Left lung (tissue), 10 donors: ENCODE results near the gene SPATS2. TPM values are rescaled to one million over a fixed set of nuclear protein-coding genes. Genes with fewer than 3 reads are reported as not detected.
A peak's percentile ranks its signal among the peaks of the same experiment; 100 is the strongest.

ENCODE experiments used
- ATAC-seq: fragments of 200-7000 bp; cut with Tn5 transposase; one replicate; pipeline ENCODE4 v1.9.1; 2020; ENCODE audit warnings: moderate library complexity
- DNase-seq, 4 donors: peaks; one replicate each; pipeline ENCODE4 v3.0.0-alpha.2; 2013 to 2020
- H3K27ac ChIP-seq, 2 donors: fragments of 200-600 bp; sonication (generic) in 1 of 2; one replicate each; pipeline versions ENCODE4 v1.5.0 to v1.8.0; 2020 to 2021
- H3K27me3 ChIP-seq, 2 donors: fragments of 200-600 bp; sonication (generic) in 1 of 2; one replicate each; pipeline versions ENCODE4 v1.5.0 to v1.8.0; 2020 to 2021
- H3K36me3 ChIP-seq, 2 donors: fragments of 200-600 bp; sonication (generic) in 1 of 2; one replicate each; pipeline versions ENCODE4 v1.5.0 to v1.8.0; 2020 to 2021
- H3K4me1 ChIP-seq, 2 donors: fragments of 200-600 bp; one replicate each; pipeline ENCODE4 v1.8.0; 2021
- H3K4me3 ChIP-seq, 2 donors: fragments of 200-600 bp; sonication (generic) in 1 of 2; one replicate each; pipeline versions ENCODE4 v1.5.0 to v1.8.0; 2020 to 2021; ENCODE audit warnings: mild to moderate bottlenecking in 1 of 2
- H3K9me3 ChIP-seq, 2 donors: fragments of 200-600 bp; sonication (generic) in 1 of 2; one replicate each; pipeline versions ENCODE4 v1.5.0 to v1.8.0; 2020 to 2021
- intact Hi-C, 2 donors: fragments of 100-400 bp; cut with DNase I; formaldehyde crosslinking; loops; one replicate each; pipeline versions ENCODE4 v1.11.2 to v1.14.2; 2022
- polyA plus RNA-seq, 6 donors: library from polyadenylated mRNA; unstranded; fragments of 120-200 nt; gene quantifications; one replicate each; pipeline ENCODE4 v1.2.1, GENCODE V29; 2013; ENCODE audit not compliant: insufficient read length in 6 of 6
- total RNA-seq, 2 donors: library from RNA; stranded (reverse); fragmentation: NEBNext Ultra II Directional; extraction: Animal tissue kit (Norgen Biotek cat#: 25700); gene quantifications; one replicate each; pipeline ENCODE4 v1.2.1, GENCODE V29; 2021
- TF ChIP-seq, protein P1 (sequence below), 2 donors: fragments of 200-600 bp; sonication (generic) in 1 of 2; IDR thresholded peaks; one replicate each; pipeline versions ENCODE4 v1.5.0 to v1.8.0; 2021; ENCODE audit warnings: antibody characterized with exemption in 2 of 2
- donor health status: DM: no; HTN: yes; CAD: no.
- donor health status: DM: no; HTN: no; CAD: no.

SPATS2 gene
- total and polyA plus RNA-seq, 8 donors: 14.6 to 77.0 (median 67.7) TPM

DNA sequence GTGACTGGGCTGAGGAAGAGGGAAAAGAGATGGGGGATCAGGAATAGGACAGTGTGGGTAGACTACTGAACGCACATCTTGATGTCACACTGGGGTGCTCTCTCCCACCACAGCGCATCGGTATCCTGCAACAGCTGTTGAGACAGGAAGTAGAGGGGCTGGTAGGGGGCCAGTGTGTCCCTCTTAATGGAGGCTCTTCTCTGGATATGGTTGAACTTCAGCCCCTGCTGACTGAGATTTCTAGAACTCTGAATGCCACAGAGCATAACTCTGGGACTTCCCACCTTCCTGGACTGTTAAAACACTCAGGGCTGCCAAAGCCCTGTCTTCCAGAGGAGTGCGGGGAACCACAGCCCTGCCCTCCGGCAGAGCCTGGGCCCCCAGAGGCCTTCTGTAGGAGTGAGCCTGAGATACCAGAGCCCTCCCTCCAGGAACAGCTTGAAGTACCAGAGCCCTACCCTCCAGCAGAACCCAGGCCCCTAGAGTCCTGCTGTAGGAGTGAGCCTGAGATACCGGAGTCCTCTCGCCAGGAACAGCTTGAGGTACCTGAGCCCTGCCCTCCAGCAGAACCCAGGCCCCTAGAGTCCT lies 37.1 kb upstream of the SPATS2 start:
- Histone ChIP-seq H3K4me3 (no peak overlapping the region), H3K27ac (no peak overlapping the region), H3K4me1 (peaks cover 7 to 15% of the 10 kb centered on the region in 2 donors), H3K36me3 (peaks cover 0 to 13% of the 10 kb centered on the region in 2 donors), H3K9me3 (no peaks in the 10 kb centered on the region), H3K27me3 (peaks cover 23 to 40% of the 10 kb centered on the region in 2 donors)
- ATAC-seq (no peak), DNase-seq (no peak)
- TF ChIP-seq, protein P1, sequence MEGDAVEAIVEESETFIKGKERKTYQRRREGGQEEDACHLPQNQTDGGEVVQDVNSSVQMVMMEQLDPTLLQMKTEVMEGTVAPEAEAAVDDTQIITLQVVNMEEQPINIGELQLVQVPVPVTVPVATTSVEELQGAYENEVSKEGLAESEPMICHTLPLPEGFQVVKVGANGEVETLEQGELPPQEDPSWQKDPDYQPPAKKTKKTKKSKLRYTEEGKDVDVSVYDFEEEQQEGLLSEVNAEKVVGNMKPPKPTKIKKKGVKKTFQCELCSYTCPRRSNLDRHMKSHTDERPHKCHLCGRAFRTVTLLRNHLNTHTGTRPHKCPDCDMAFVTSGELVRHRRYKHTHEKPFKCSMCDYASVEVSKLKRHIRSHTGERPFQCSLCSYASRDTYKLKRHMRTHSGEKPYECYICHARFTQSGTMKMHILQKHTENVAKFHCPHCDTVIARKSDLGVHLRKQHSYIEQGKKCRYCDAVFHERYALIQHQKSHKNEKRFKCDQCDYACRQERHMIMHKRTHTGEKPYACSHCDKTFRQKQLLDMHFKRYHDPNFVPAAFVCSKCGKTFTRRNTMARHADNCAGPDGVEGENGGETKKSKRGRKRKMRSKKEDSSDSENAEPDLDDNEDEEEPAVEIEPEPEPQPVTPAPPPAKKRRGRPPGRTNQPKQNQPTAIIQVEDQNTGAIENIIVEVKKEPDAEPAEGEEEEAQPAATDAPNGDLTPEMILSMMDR (IDR thresholded peaks at IDR 0.05): no peak
- intact Hi-C loops: no loop called here

DNA sequence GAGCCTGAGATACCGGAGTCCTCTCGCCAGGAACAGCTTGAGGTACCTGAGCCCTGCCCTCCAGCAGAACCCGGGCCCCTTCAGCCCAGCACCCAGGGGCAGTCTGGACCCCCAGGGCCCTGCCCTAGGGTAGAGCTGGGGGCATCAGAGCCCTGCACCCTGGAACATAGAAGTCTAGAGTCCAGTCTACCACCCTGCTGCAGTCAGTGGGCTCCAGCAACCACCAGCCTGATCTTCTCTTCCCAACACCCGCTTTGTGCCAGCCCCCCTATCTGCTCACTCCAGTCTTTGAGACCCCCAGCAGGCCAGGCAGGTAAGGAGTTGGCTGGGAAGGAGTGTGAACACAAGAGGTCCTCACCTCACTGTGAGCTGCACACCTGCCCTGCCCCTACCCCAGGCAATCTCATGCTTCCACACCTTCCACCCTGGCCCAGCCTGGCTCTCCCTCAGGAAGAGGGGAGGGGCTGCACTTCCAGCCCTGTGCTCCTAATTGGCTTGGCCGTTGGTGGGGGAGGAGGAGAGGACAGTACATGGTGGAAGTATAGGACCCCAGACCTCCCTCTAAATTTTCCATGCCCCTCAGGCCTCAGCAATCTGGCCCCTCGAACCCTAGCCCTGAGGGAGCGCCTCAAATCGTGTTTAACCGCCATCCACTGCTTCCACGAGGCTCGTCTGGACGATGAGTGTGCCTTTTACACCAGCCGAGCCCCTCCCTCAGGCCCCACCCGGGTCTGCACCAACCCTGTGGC lies 36.5 kb upstream of the SPATS2 start:
- intact Hi-C loops: no loop called here
- Histone ChIP-seq H3K9me3 (no peaks in the 10 kb centered on the region), H3K27me3 (peaks cover 29 to 47% of the 10 kb centered on the region in 2 donors), H3K4me1 (peaks cover 7 to 15% of the 10 kb centered on the region in 2 donors), H3K27ac (no peak overlapping the region), H3K4me3 (no peak overlapping the region), H3K36me3 (peaks cover 0 to 13% of the 10 kb centered on the region in 2 donors)
- ATAC-seq (no peak), DNase-seq (no peak)
- TF ChIP-seq, protein P1 (IDR thresholded peaks at IDR 0.05): no peak

DNA sequence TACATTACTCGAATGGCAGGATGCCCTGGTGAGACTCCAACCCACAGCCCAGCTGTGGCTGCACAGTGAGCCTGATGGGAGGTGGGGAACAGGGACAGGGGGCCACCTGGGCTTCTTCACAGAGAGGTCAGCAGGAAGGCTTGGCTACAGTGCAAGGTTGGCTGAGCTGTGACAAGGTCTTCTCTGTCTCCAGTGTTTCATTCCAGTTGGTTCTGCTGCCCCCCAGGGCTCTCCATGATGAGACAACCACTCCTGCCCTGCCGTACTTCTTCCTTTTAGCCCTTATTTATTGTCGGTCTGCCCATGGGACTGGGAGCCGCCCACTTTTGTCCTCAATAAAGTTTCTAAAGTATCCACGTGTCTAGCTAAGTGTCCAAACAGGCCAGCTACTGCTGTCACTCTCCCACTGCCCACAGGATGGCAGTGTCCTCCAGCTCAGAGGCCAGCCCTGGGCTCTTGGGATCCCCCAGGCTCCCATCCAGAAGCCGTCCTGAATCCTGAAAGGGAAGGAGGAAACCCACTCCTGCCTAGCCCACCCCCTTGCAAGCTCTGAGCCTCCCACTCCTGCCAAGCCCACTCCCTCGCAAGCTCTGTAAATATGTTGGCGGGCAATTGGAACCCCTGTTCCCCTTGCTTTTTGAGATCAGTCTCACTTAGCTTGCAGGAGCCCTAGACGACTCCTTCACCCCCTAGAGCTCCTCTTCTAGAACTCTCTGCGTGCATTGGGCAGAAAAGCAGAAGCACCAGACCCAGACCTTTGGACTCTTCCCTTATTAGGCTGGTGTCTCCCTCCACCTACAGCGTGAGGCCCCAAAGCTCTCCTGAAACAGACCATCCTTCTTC lies 35.7 kb upstream of the SPATS2 start:
- Histone ChIP-seq H3K27me3 (peaks cover 37 to 55% of the 10 kb centered on the region in 2 donors), H3K9me3 (no peaks in the 10 kb centered on the region), H3K4me1 (peaks cover 7 to 21% of the 10 kb centered on the region in 2 donors), H3K36me3 (peaks cover 0 to 13% of the 10 kb centered on the region in 2 donors), H3K4me3 (no peak overlapping the region), H3K27ac (no peak overlapping the region)
- TF ChIP-seq, protein P1 (IDR thresholded peaks at IDR 0.05): peak; percentile 63 to 70
- ATAC-seq (peak; percentile 96), DNase-seq (peak in 1 of 4 donors; percentile 78)
- intact Hi-C loops: no loop called here

DNA sequence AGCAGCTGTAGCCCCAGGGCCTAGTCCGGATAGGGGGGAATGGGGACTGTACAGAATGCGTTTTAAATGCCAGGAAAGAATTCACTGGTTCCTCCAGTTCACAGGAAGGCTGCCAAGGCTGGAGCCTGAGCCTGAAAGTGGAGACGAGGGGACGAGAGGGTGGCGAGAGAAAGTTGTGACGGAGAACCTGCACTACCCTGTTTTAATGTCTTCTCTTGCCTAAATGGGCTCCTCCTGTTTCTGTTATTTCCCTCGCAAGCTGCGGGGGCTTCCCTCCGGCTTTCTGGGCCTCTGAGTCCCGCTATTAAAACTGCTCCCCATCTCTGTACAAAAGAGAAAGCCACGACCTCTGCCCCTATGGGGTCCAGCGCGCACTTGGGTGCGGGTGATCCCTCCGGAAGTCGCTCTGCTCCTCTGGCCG lies 34.8 kb upstream of the SPATS2 start:
- no peak for DNase-seq
- intact Hi-C loops: no loop called here
- TF ChIP-seq, protein P1 (IDR thresholded peaks at IDR 0.05): no peak
- Histone ChIP-seq H3K27ac (no peak overlapping the region), H3K36me3 (peaks cover 0 to 13% of the 10 kb centered on the region in 2 donors), H3K9me3 (no peaks in the 10 kb centered on the region), H3K4me1 (peaks cover 7 to 30% of the 10 kb centered on the region in 2 donors), H3K4me3 (peak overlapping the region in 1 of 2 donors; percentile 11), H3K27me3 (peaks cover 46 to 63% of the 10 kb centered on the region in 2 donors)
- peak; percentile 5 for ATAC-seq
